Loucy (cell line): ENCODE measurements around the gene BFSP1.

Experiments used
- H2AFZ ChIP-seq: fragments of 200-600 bp; sonication (generic); 2 replicates; pipeline ENCODE4 v1.6.0; 2016; ENCODE audit warnings: antibody characterized with exemption, mild to moderate bottlenecking, low read length, moderate library complexity
- H3F3A ChIP-seq: fragments of 200-600 bp; 2 replicates; pipeline ENCODE4 v1.6.0; 2016; ENCODE audit warnings: antibody characterized with exemption, low read depth, mild to moderate bottlenecking
- H3K27me3 ChIP-seq: fragments of 200-600 bp; sonication (generic); 2 replicates; pipeline ENCODE4 v1.6.1; 2014; ENCODE audit warnings: low read length, mild to moderate bottlenecking; ENCODE audit not compliant: insufficient read depth, poor library complexity, severe bottlenecking
- H3K36me3 ChIP-seq: fragments of 200-600 bp; sonication (generic); 2 replicates; pipeline ENCODE4 v1.6.1; 2016; ENCODE audit warnings: low read length; ENCODE audit not compliant: insufficient read depth
- H3K4me1 ChIP-seq: fragments of 200-600 bp; sonication (generic); 2 replicates; pipeline ENCODE4 v1.5.1; 2014; ENCODE audit warnings: low read length, mild to moderate bottlenecking; ENCODE audit not compliant: insufficient read depth, poor library complexity, severe bottlenecking
- H3K4me2 ChIP-seq: fragments of 200-600 bp; sonication (generic); 2 replicates; pipeline ENCODE4 v1.6.0; 2014; ENCODE audit warnings: antibody characterized with exemption, low read length, low read depth, mild to moderate bottlenecking; ENCODE audit not compliant: poor library complexity, severe bottlenecking
- H3K4me3 ChIP-seq: fragments of 200-600 bp; sonication (generic); 2 replicates; pipeline ENCODE4 v1.5.1; 2014; ENCODE audit warnings: low read length, mild to moderate bottlenecking, mixed read lengths; ENCODE audit not compliant: poor library complexity, severe bottlenecking
- H3K79me2 ChIP-seq: fragments of 200-600 bp; sonication (generic); 2 replicates; pipeline ENCODE4 v1.6.1; 2014; ENCODE audit warnings: low read length; ENCODE audit not compliant: insufficient read depth
- H3K9ac ChIP-seq: fragments of 200-600 bp; sonication (generic); 2 replicates; pipeline ENCODE4 v1.6.0; 2014; ENCODE audit warnings: mild to moderate bottlenecking, low read depth, low read length, moderate library complexity; ENCODE audit not compliant: poor library complexity, severe bottlenecking
- H3K9me2 ChIP-seq: fragments of 200-600 bp; sonication (generic); replicated peaks from 2 replicates; pipeline ENCODE4 v1.6.1; 2016; ENCODE audit warnings: low read depth, low read length, mixed read lengths
- H3K9me3 ChIP-seq: fragments of 200-600 bp; sonication (generic); 2 replicates; pipeline ENCODE4 v1.6.1; 2014; ENCODE audit warnings: mild to moderate bottlenecking, antibody characterized with exemption, low read length, low read depth; ENCODE audit not compliant: insufficient read depth
- H4K20me1 ChIP-seq: fragments of 200-600 bp; sonication (generic); 2 replicates; pipeline ENCODE4 v1.6.0; 2014; ENCODE audit warnings: antibody characterized with exemption, low read length, mild to moderate bottlenecking; ENCODE audit not compliant: insufficient read depth, poor library complexity, severe bottlenecking
- EZH2phosphoT487 ChIP-seq: fragments of 200-600 bp; IDR thresholded peaks from 2 replicates; pipeline ENCODE4 v1.6.1; 2018; ENCODE audit warnings: antibody characterized with exemption, mild to moderate bottlenecking, moderate library complexity, borderline replicate concordance
- TF ChIP-seq, protein P1 (sequence below): fragments of 200-600 bp; sonication (generic); conservative IDR thresholded peaks from 2 replicates; pipeline ENCODE4 v1.5.1; 2014; ENCODE audit warnings: mild to moderate bottlenecking, antibody characterized with exemption, low read length

Gene BFSP1

DNA sequence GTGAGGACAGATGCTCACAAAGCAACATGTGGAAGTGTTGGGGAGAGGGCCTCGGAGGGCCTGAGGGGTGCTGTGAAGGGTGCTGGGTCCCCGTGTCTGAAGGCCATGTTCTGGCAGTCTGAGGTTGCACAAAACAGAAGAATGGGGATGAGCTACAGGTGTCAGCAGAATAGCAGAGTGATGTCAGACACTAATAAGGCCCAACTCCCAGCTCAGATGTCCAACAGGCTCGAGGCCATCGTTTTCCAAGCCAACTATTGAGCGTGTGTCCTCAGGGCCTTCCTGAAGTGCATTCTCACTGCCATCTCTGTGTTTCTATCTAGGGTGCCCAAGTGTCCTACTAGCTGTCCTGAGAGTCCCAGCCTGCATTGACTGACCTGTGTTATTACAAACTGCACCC is 7.9 kb downstream of the BFSP1 start:
- H3F3A ChIP-seq: no peaks in the 10 kb centered on the region

GRCh38 chr20:17522528-17522927 is 8.7 kb downstream of the BFSP1 start:
- H3K4me1 ChIP-seq: peaks cover 5% of the 10 kb centered on the region
- no peak overlapping the region for H3K4me3 ChIP-seq
- H4K20me1 ChIP-seq: no peaks in the 10 kb centered on the region
- H2AFZ ChIP-seq: no peak overlapping the region
- no peak overlapping the region for H3K4me2 ChIP-seq
- no peaks in the 10 kb centered on the region for H3F3A ChIP-seq
- H3K9me3 ChIP-seq: no peaks in the 10 kb centered on the region
- no peaks in the 10 kb centered on the region for H3K79me2 ChIP-seq
- no peak overlapping the region for H3K9ac ChIP-seq
- H3K9me2 ChIP-seq: no peaks in the 10 kb centered on the region
- no peak for TF ChIP-seq EZH2phosphoT487
- TF ChIP-seq, protein P1, sequence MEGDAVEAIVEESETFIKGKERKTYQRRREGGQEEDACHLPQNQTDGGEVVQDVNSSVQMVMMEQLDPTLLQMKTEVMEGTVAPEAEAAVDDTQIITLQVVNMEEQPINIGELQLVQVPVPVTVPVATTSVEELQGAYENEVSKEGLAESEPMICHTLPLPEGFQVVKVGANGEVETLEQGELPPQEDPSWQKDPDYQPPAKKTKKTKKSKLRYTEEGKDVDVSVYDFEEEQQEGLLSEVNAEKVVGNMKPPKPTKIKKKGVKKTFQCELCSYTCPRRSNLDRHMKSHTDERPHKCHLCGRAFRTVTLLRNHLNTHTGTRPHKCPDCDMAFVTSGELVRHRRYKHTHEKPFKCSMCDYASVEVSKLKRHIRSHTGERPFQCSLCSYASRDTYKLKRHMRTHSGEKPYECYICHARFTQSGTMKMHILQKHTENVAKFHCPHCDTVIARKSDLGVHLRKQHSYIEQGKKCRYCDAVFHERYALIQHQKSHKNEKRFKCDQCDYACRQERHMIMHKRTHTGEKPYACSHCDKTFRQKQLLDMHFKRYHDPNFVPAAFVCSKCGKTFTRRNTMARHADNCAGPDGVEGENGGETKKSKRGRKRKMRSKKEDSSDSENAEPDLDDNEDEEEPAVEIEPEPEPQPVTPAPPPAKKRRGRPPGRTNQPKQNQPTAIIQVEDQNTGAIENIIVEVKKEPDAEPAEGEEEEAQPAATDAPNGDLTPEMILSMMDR: no peak
- no peaks in the 10 kb centered on the region for H3K27me3 ChIP-seq
- H3K36me3 ChIP-seq: no peaks in the 10 kb centered on the region

More for the DNA sequence above, 7.9 kb downstream of the BFSP1 start:
- TF ChIP-seq, protein P1: no peak
- TF ChIP-seq EZH2phosphoT487: no peak
- Histone ChIP-seq H4K20me1 (no peaks in the 10 kb centered on the region), H3K9me2 (no peaks in the 10 kb centered on the region), H2AFZ (no peak overlapping the region), H3K9me3 (no peaks in the 10 kb centered on the region), H3K36me3 (no peaks in the 10 kb centered on the region), H3K79me2 (no peaks in the 10 kb centered on the region), H3K4me2 (no peak overlapping the region), H3K4me1 (peaks cover 5% of the 10 kb centered on the region), H3K4me3 (no peak overlapping the region), H3K27me3 (no peaks in the 10 kb centered on the region), H3K9ac (no peak overlapping the region)

- H4K20me1 ChIP-seq: no peaks in the 10 kb centered on the region
- H3K79me2 ChIP-seq: no peaks in the 10 kb centered on the region
- no peak for TF ChIP-seq EZH2phosphoT487
- TF ChIP-seq, protein P1: no peak
- H2AFZ ChIP-seq: no peak overlapping the region
- no peak overlapping the region for H3K4me3 ChIP-seq
- H3K9me3 ChIP-seq: no peaks in the 10 kb centered on the region
- H3F3A ChIP-seq: no peaks in the 10 kb centered on the region
- no peaks in the 10 kb centered on the region for H3K36me3 ChIP-seq
- no peak overlapping the region for H3K4me2 ChIP-seq
- no peaks in the 10 kb centered on the region for H3K27me3 ChIP-seq
- H3K9ac ChIP-seq: no peak overlapping the region
- no peaks in the 10 kb centered on the region for H3K9me2 ChIP-seq
- H3K4me1 ChIP-seq: peaks cover 5% of the 10 kb centered on the region
Measured at GRCh38 chr20:17520583-17520982, 10.6 kb downstream of the BFSP1 start.
